ENCODE measurements around the gene TRIM28. TPM values are rescaled to one million over a fixed set of nuclear protein-coding genes. Genes with fewer than 3 reads are reported as not detected.
A peak's percentile ranks its signal among the peaks of the same experiment; 100 is the strongest.

Gene TRIM28
- total and polyA plus RNA-seq, 7 donors = 84.8 to 236 (median 201) TPM

DNA sequence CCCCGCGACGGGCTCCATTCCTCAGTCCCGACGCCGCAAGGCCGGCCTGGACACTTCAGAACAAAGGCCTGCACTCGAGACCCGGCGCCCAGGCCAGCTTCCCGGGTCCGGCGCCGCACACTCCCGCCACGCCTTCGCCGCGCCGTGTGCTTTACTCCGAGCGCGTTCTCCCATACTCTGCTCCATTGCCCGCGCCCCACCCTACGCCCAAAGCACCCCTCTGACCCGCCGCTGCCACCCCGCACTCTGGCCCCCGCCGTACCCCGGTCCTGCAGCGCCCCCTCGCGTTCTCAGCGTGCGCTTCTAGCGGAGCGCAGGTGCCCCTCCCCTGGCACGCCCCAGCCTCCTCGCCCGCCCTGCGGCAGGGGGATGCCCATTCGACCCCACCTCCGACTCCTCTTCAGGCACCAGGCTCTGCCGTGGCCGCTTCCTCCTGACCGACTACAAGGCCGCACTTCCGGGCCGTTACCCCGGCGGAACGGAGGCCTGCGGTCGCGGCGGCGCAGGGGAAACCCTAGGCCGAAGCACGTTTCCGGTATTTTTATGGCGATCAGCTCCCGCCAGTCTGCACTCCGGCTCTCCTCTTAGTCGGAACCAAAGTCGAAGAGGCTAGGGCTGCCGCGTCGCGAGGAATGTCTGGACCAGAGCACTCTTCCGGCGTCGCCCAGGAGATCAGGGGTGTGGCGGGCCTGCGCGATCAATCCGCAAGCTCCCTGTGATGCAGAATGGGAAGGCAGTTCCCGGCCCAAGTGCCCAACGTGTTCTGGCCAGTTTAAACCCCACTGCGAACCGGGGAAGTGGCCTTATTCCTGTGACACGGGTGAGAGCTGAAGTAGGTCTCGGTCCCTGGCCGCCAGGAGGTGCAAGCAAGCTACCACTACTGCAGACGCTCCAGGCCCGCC, 24.3 kb upstream of the TRIM28 start, which contains the start of gene ZBTB45:
Gene ZBTB45, minus strand, starts transcription at position 456 of the 902 bp plus-strand sequence. CDS start 2,137 bp downstream, outside the sequence.
- 0% methylated on average over 87 of the region's 87 CpGs for WGBS, 2 donors
- DNase-seq = peak; percentile 97
- Histone ChIP-seq H3K9me3 (no peaks in the 10 kb centered on the region), H3K4me1 (peaks cover 0 to 44% (median 40%) of the 10 kb centered on the region in 4 donors), H3K4me3 (peak within 1 kb of the TSS; percentile 74 to 75 (median 75)), H3K27ac (peak within 1 kb of the TSS; percentile 92 to 97 (median 96)), H3K27me3 (no peaks in the 10 kb centered on the region), H3K36me3 (peaks cover 13 to 22% (median 16%) of the 10 kb centered on the region in 4 donors)
- intact Hi-C loops (cut with DNase I) = loop anchor here (1.0 to 2.0 kb wide), 3 partner anchors 24 to 53 kb away; partner anchors contain the start of gene CHMP2A
- TF ChIP-seq POLR2A (IDR thresholded peaks at IDR 0.05) (peak; percentile 48 to 65), POLR2AphosphoS5 (IDR thresholded peaks at IDR 0.05) (peak; percentile 75 to 88 (median 80)), EP300 (IDR thresholded peaks at IDR 0.05) (peak in 1 of 4 donors; percentile 31)
- TF ChIP-seq, protein P1, sequence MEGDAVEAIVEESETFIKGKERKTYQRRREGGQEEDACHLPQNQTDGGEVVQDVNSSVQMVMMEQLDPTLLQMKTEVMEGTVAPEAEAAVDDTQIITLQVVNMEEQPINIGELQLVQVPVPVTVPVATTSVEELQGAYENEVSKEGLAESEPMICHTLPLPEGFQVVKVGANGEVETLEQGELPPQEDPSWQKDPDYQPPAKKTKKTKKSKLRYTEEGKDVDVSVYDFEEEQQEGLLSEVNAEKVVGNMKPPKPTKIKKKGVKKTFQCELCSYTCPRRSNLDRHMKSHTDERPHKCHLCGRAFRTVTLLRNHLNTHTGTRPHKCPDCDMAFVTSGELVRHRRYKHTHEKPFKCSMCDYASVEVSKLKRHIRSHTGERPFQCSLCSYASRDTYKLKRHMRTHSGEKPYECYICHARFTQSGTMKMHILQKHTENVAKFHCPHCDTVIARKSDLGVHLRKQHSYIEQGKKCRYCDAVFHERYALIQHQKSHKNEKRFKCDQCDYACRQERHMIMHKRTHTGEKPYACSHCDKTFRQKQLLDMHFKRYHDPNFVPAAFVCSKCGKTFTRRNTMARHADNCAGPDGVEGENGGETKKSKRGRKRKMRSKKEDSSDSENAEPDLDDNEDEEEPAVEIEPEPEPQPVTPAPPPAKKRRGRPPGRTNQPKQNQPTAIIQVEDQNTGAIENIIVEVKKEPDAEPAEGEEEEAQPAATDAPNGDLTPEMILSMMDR (IDR thresholded peaks at IDR 0.05) = peak; percentile 55 to 90 (median 75)

DNA sequence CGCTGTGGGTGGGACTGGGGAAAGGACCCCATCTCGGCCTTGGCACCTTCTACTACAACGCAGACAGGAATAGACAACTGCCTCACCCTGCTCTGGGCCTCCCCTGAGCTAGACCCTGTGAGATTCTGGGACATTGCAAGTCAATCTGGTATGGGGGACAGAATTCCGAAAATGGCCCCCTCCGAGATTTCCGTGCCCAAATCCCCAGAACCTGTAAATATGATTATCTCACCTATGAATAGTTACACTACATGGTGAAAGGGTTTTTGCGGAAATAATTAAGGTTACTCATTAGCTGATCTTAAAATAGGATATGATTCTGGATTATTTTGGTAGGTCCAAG, 23.6 kb upstream of the TRIM28 start:
- H3K27ac ChIP-seq = peak overlapping the region; percentile 92 to 97 (median 96)
- H3K27me3 ChIP-seq = no peaks in the 10 kb centered on the region
- H3K36me3 ChIP-seq = peaks cover 13 to 22% (median 16%) of the 10 kb centered on the region in 4 donors
- H3K4me1 ChIP-seq = peaks cover 0 to 40% (median 37%) of the 10 kb centered on the region in 4 donors
- H3K4me3 ChIP-seq = peak overlapping the region; percentile 74 to 75 (median 75)
- WGBS, 2 donors = 6 to 10% methylated on average over 7 of the region's 7 CpGs
- peak; percentile 62 for DNase-seq
- no peaks in the 10 kb centered on the region for H3K9me3 ChIP-seq
- intact Hi-C loops (cut with DNase I) = loop anchor here (1.0 kb wide), 1 partner anchor 23 kb away; no protein-coding TSS in a partner anchor
- no peak for TF ChIP-seq POLR2A (IDR thresholded peaks at IDR 0.05)
- TF ChIP-seq, protein P1 (IDR thresholded peaks at IDR 0.05) = peak in 1 of 4 experiments; percentile 11

DNA sequence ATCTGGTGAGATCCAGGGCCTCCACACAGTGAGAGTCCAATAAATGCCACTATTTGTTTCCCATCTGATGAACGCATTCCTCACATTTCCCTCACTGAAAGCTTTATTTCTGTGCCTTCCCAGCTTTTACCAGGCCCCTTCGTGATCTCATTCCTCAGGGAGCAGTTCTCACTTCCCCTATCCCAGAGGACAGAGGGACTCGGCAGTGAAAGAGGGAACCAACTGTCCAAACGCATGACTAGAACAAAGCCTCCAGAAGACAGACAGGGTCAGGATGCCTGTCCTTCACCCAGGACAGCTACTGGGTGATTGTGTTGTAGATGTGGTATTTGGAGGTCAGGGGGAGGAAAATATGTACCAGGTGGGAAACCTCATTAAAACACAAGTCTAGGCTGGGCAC, 22.2 kb upstream of the TRIM28 start:
- no peak overlapping the region for H3K27ac ChIP-seq

DNA sequence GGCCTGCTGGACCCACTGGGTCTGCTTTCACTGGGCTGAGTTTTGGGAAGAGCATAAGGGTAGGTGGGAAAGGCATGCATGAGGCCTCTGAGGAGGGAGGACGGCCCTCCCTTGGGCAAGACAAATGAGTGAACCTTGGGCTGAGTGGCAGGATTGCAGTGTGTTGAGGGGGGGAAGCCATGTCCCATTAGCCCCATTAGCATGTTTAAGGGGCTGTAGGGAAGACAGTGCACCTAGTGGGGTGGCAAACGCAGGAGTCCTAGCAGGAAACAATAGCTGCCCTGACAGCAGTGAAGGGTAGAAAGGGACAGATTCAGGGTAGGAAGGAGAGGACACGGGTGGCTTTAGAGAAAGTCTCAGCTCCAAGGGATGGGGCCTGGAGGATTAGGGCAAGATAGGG, 21.2 kb upstream of the TRIM28 start:
- TF ChIP-seq EP300 (IDR thresholded peaks at IDR 0.05) = no peak
- TF ChIP-seq, protein P1 (IDR thresholded peaks at IDR 0.05) = no peak
- TF ChIP-seq POLR2A (IDR thresholded peaks at IDR 0.05) = no peak
- no peak for TF ChIP-seq POLR2AphosphoS5 (IDR thresholded peaks at IDR 0.05)
- no peaks in the 10 kb centered on the region for H3K36me3 ChIP-seq
- H3K27ac ChIP-seq = no peak overlapping the region
- no peak for DNase-seq
- intact Hi-C loops (cut with DNase I) = no loop called here
- no peaks in the 10 kb centered on the region for H3K27me3 ChIP-seq
- no peak overlapping the region for H3K4me3 ChIP-seq
- peaks cover 0 to 23% (median 21%) of the 10 kb centered on the region in 4 donors for H3K4me1 ChIP-seq
- no peaks in the 10 kb centered on the region for H3K9me3 ChIP-seq
- 91 to 92% methylated on average over 3 of the region's 3 CpGs for WGBS, 2 donors

More for the DNA sequence above, 22.2 kb upstream of the TRIM28 start:
- Histone ChIP-seq H3K4me3 (no peak overlapping the region), H3K36me3 (peaks cover 4 to 8% (median 7%) of the 10 kb centered on the region in 4 donors), H3K4me1 (peaks cover 0 to 34% (median 31%) of the 10 kb centered on the region in 4 donors), H3K27me3 (no peaks in the 10 kb centered on the region), H3K9me3 (no peaks in the 10 kb centered on the region)
- intact Hi-C loops (cut with DNase I) = no loop called here
- no peak for TF ChIP-seq POLR2AphosphoS5 (IDR thresholded peaks at IDR 0.05)
- TF ChIP-seq, protein P1 (IDR thresholded peaks at IDR 0.05) = no peak
- TF ChIP-seq POLR2A (IDR thresholded peaks at IDR 0.05) = no peak
- no peak for TF ChIP-seq EP300 (IDR thresholded peaks at IDR 0.05)
- WGBS, 2 donors = 77% methylated on average over 4 of the region's 4 CpGs
- DNase-seq = no peak
